ENCODE measurements around the gene TULP4.

GRCh38 chr6:158445426-158446085 is 133.3 kb downstream of the TULP4 start:
- no peak for TF ChIP-seq BHLHE40 (IDR thresholded peaks at IDR 0.05; ENCODE audit: borderline replicate concordance)
- TF ChIP-seq FOXK2 (IDR thresholded peaks at IDR 0.05): no peak
